KOPT-K1 (cell line): ENCODE measurements around the gene INA.
"Not testable (repeated sequence)": the region's sequence is repeated elsewhere in the genome, so short reads cannot be mapped to it uniquely, and the experiment has no call there.

Experiments used
- H3K27ac ChIP-seq: fragments of 200-600 bp; sonication (generic); 2 replicates; pipeline ENCODE4 v1.5.1; 2016; ENCODE audit warnings: antibody characterized with exemption, mild to moderate bottlenecking, low read depth, low read length; ENCODE audit not compliant: poor library complexity, severe bottlenecking
- H3K36me3 ChIP-seq: fragments of 200-600 bp; sonication (generic); 2 replicates; pipeline ENCODE4 v1.5.1; 2017; ENCODE audit warnings: antibody characterized with exemption, mild to moderate bottlenecking, low read length, moderate library complexity; ENCODE audit not compliant: insufficient read depth
- H3K9me3 ChIP-seq: fragments of 200-600 bp; sonication (generic); 2 replicates; pipeline ENCODE4 v1.5.1; 2017; ENCODE audit warnings: antibody characterized with exemption, low read length, mild to moderate bottlenecking; ENCODE audit not compliant: insufficient read depth, poor library complexity, severe bottlenecking

The INA gene

DNA sequence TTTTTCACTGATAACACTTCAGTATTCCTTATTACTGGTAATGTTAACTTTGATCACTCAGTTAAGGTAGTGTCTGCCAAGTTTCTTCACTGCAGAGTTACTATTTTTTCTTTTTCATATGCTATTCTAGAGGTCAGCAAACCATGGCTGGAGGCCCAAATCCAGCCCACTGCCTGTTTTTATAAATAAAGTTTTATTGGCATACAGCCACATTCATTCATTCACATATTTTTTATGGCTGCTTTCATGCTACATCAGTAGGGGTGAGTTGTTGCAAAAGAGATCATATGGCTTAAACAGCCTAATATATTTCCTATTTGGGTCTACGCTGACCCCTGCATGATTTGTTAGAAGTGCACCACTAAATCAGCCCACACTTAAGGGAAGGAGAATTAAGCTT is 20.3 kb upstream of the INA start:
- H3K9me3 ChIP-seq, result peaks cover 21% of the 10 kb centered on the region
- no peaks in the 10 kb centered on the region for H3K36me3 ChIP-seq
- no peak overlapping the region for H3K27ac ChIP-seq

DNA sequence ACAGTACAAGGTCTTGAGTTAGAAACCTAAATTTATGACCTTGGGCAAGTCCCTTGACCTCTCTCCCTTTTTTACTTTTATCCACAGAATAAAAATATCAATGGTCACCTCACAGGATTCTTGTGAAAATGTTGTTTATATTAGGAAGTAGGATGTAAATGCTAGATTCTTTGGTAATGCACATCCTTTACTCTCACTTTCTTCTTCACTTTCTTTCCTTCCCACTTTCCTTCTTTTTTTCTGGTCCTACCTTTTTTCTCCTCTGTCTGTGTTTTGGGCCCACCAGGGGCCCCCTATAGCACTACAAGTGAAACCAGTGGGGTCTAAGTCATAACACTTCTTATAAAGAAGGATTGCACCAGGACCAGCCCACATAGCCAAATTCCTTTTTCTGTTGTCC is 19.1 kb upstream of the INA start:
- Histone ChIP-seq H3K9me3 (peaks cover 21% of the 10 kb centered on the region), H3K27ac (no peak overlapping the region), H3K36me3 (no peaks in the 10 kb centered on the region)

DNA sequence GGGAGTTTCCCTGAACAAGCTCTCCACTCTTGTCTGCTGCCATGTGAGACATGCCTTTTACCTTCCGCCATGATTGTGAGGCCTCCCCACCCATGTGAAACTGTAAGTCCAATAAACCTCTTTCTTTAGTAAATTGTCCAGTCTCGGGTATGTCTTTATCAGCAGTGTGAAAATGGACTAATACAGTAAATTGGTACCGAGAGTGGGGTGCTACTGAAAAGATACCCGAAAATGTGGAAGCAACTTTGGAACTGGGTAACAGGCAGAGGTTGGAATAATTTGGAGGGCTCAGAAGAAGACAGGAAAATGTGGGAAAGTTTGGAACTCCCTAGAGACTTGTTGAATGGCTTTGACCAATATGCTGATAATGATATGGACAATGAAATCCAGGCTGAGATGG is 18.0 kb upstream of the INA start:
- not testable (repeated sequence) for H3K27ac ChIP-seq, H3K36me3 ChIP-seq
- H3K9me3 ChIP-seq, result peaks cover 21% of the 10 kb centered on the region

DNA sequence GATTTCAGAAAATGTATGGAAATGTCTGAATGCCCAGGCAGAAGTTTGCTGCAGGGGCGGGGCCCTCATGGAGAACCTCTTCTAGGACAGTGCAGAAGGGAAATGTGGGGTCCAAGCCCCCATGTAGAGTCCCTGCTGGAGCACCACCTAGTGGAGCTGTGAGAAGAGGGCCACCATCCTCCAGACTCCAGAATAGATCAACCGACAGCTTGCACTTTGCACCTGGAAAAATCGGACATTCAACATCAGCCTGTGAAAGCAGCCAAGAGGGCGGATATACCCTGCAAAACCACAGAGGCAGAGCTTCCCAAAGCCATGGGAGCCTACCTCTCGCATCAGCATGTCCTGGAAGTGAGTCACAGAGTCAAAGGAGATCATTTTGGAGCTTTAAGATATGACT is 16.9 kb upstream of the INA start:
- H3K27ac ChIP-seq, result no peak overlapping the region
- peaks cover 21% of the 10 kb centered on the region for H3K9me3 ChIP-seq
- H3K36me3 ChIP-seq, result no peaks in the 10 kb centered on the region

GRCh38 chr10:103262229-103262628 is 14.7 kb upstream of the INA start:
- Histone ChIP-seq H3K27ac (no peak overlapping the region), H3K9me3 (peaks cover 21% of the 10 kb centered on the region), H3K36me3 (no peaks in the 10 kb centered on the region)

DNA sequence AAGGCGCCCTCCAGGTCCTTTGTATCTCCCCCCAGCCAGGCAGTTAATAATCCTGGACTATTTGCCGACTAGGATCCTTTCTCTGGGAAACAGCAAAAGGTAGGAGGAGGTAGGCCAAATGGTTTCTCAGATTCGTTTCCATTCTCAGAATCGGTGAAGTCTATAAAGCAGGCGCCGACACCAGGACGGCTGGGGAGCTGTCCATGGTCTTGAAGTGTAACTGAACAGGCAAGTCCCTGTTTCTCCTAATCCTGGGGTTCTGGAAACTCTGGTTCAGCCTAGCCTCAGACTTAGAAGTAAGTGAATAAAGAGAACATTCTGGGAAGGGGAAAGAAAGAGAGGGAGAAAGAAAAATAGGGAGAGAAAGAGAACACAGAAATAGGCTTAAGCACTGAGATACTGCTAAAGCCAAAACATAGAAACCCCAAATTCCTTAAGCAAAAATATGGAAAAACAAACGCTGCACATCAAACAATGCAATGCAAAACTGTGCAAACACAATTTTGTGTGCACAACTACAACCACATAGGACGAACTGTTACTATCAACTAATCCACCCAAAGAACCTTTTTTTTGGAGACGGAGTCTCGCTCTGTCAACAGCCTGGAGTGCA is 11.1 kb upstream of the INA start:
- Histone ChIP-seq H3K27ac (no peak overlapping the region), H3K36me3 (no peaks in the 10 kb centered on the region), H3K9me3 (no peaks in the 10 kb centered on the region)

- H3K9me3 ChIP-seq, result peaks cover 5% of the 10 kb centered on the region
- H3K27ac ChIP-seq, result no peak overlapping the region
- H3K36me3 ChIP-seq, result no peaks in the 10 kb centered on the region
Observed at GRCh38 chr10:103273041-103273441, 3.9 kb upstream of the INA start.

GRCh38 chr10:103276251-103276895 is 565 bp upstream of the INA start:
- Histone ChIP-seq H3K9me3 (peaks cover 13% of the 10 kb centered on the region), H3K36me3 (no peaks in the 10 kb centered on the region), H3K27ac (no peak overlapping the region)

- no peaks in the 10 kb centered on the region for H3K36me3 ChIP-seq
- H3K9me3 ChIP-seq, result peaks cover 13% of the 10 kb centered on the region
- H3K27ac ChIP-seq, result no peak overlapping the region
Observed at GRCh38 chr10:103277713-103278536, 987 bp downstream of the INA start.

- Histone ChIP-seq H3K27ac (no peak overlapping the region), H3K36me3 (no peaks in the 10 kb centered on the region), H3K9me3 (peaks cover 13% of the 10 kb centered on the region)
Observed at GRCh38 chr10:103278537-103278823, 1.5 kb downstream of the INA start.

DNA sequence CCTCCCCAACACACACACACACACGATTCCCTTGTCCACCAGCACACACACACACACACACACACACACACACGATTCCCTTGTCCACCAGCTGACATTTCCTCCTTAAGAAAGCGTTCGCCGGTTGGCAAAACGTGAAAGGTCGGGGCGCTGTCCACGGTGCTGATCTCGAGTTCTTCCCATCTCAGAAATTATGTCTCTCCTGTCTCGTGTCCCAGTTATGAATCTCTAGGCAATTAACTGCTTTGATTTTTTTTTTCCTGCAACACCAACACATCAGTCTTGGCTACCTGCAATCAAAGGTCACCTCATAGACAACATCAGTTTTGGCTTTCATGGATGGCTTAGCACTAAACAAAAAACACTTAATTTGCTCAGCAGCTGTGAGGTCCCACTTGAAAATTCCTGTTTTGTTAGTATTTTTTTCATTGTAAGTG is 1.9 kb downstream of the INA start:
- Histone ChIP-seq H3K36me3 (no peaks in the 10 kb centered on the region), H3K27ac (no peak overlapping the region), H3K9me3 (peaks cover 13% of the 10 kb centered on the region)

GRCh38 chr10:103280031-103280430 is 3.1 kb downstream of the INA start:
- H3K36me3 ChIP-seq, result no peaks in the 10 kb centered on the region
- H3K27ac ChIP-seq, result no peak overlapping the region

DNA sequence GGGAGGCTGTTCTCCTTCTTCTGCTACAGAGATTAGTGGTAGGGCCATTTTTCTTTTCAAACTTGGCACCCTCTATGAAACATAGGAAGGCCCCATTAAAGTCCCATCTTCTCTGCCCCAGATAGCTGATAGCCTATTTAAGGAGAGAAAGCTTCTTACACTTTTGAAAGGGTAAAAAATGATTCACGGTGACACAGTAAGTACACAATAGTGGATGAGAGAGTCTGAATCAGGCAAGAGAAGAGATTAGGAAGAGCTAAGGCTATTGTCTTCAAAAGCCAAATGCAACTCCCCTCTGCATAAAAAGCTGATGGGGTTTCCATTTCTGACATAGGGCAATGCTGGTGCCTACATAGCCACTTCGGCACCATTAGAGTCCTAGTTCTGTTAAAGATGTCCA is 3.6 kb downstream of the INA start:
- H3K36me3 ChIP-seq, result no peaks in the 10 kb centered on the region
- no peak overlapping the region for H3K27ac ChIP-seq
- H3K9me3 ChIP-seq, result peaks cover 13% of the 10 kb centered on the region

More at GRCh38 chr10:103280031-103280430, 3.1 kb downstream of the INA start:
- H3K9me3 ChIP-seq, result peaks cover 13% of the 10 kb centered on the region

DNA sequence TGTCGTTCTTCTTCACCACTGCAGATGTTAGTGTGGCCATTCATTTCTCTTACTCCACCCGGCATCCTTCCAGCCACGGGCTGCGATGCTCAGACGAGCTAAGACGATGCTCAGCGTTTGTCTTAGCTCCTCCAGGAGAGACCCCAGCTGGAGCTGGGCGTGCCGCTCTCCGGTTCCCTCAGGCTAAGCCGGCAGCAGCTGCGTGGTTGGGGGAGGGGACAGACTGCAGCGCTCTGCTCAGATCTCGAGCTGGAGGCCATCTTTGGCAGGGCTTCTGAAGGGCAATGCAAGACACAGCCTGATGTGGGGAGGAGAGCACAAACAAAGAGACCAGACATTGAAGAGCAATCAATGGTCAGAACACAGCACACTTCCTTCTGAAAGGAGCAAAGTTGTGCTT is 4.8 kb downstream of the INA start:
- H3K27ac ChIP-seq, result no peak overlapping the region
- H3K36me3 ChIP-seq, result no peaks in the 10 kb centered on the region
- peaks cover 13% of the 10 kb centered on the region for H3K9me3 ChIP-seq

- Histone ChIP-seq H3K9me3 (peaks cover 8% of the 10 kb centered on the region), H3K36me3 (no peaks in the 10 kb centered on the region), H3K27ac (no peak overlapping the region)
Observed at GRCh38 chr10:103282961-103283360, 6.0 kb downstream of the INA start.

DNA sequence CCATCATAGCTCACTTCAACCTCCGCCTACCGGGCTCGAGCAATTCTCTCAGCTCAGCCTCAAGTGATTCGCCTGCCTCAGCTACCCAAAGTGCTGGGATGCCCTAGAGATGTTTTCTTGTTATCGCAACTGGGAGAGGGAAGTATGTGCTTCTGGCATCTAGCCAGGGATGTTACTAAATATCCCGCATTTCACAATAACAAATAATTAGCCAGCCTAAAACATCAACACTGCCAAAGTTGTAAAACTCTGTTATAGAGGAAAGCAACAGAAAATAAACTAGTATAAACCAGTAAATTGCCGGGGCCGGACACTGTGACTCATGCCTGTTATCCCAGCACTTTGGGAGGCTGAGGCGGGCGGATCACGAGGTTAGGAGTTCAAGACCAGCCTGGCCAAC is 7.2 kb downstream of the INA start:
- Histone ChIP-seq H3K27ac (no peak overlapping the region), H3K9me3 (no peaks in the 10 kb centered on the region), H3K36me3 (no peaks in the 10 kb centered on the region)
